CD4-positive, alpha-beta memory T cell (primary cell): ENCODE results near the gene KRT17. TPM values are rescaled to one million over a fixed set of nuclear protein-coding genes. Genes with fewer than 3 reads are reported as not detected.
"Not testable (repeated sequence)": the region's sequence is repeated elsewhere in the genome, so short reads cannot be mapped to it uniquely, and the experiment has no call there.

ENCODE experiments used
- CTCF ChIA-PET: fragments of 350-600 bp; sonication (Branson Sonifier 250); formaldehyde crosslinking; loops from one replicate; lab custom pipeline; 2021; ENCODE audit warnings: inconsistent platforms; ENCODE audit not compliant: partially characterized antibody; lab: Charles Lee
- POLR2A ChIA-PET: fragments of 350-600 bp; sonication (Branson Sonifier 250); formaldehyde crosslinking; loops from one replicate; lab custom pipeline; 2021; ENCODE audit not compliant: partially characterized antibody; lab: Charles Lee
- DNase-seq, 5 donors: peaks; one replicate each; pipeline versions ENCODE4 v3.0.0 to v3.0.0-alpha.2; 2020 to 2022; ENCODE audit warnings: mixed read lengths in 1 of 5
- H3K27ac ChIP-seq: one replicate; pipeline ENCODE4 v1.7.0; 2013; ENCODE audit warnings: low read depth, low read length
- H3K27me3 ChIP-seq: 2 replicates; pipeline ENCODE4 v1.7.0; 2013; ENCODE audit warnings: mild to moderate bottlenecking, low read length, moderate library complexity; ENCODE audit not compliant: insufficient read depth
- H3K36me3 ChIP-seq: 2 replicates; pipeline ENCODE4 v1.7.0; 2013; ENCODE audit warnings: mild to moderate bottlenecking, low read length, moderate library complexity; ENCODE audit not compliant: insufficient read depth
- H3K4me1 ChIP-seq: 2 replicates; pipeline ENCODE4 v1.7.0; 2013; ENCODE audit warnings: mild to moderate bottlenecking, low read length, moderate library complexity; ENCODE audit not compliant: insufficient read depth
- H3K4me3 ChIP-seq, 2 donors: one replicate each; pipeline ENCODE4 v1.7.0; 2013; ENCODE audit warnings: low read length in 2 of 2, mild to moderate bottlenecking in 1 of 2
- H3K9me3 ChIP-seq, 2 donors: one replicate each; pipeline ENCODE4 v1.7.0; 2013; ENCODE audit warnings: low read length in 2 of 2, control low read depth in 1 of 2; ENCODE audit not compliant: control insufficient read depth in 1 of 2
- H3K27ac Mint-ChIP-seq, 7 donors: one replicate each; pipeline ENCODE4 v1.8.0; 2020 to 2021; ENCODE audit warnings: mixed read lengths in 7 of 7, mild to moderate bottlenecking in 6 of 7, inconsistent platforms in 3 of 7, moderate library complexity in 3 of 7
- H3K27me3 Mint-ChIP-seq, 2 donors: one replicate each; pipeline ENCODE4 v1.8.0; 2020 to 2021; ENCODE audit warnings: mixed read lengths in 2 of 2
- H3K36me3 Mint-ChIP-seq, 2 donors: one replicate each; pipeline ENCODE4 v1.8.0; 2020 to 2021; ENCODE audit warnings: mixed read lengths in 2 of 2, inconsistent platforms in 1 of 2, mild to moderate bottlenecking in 1 of 2
- H3K4me1 Mint-ChIP-seq, 4 donors: one replicate each; pipeline ENCODE4 v1.8.0; 2020 to 2021; ENCODE audit warnings: mixed read lengths in 4 of 4, mild to moderate bottlenecking in 1 of 4
- H3K4me3 Mint-ChIP-seq, 8 donors: one replicate each; pipeline ENCODE4 v1.8.0; 2020 to 2021; ENCODE audit warnings: mixed read lengths in 8 of 8, mild to moderate bottlenecking in 7 of 8, moderate library complexity in 6 of 8, inconsistent platforms in 3 of 8
- H3K9me3 Mint-ChIP-seq, 8 donors: one replicate each; pipeline ENCODE4 v1.8.0; 2020 to 2021; ENCODE audit warnings: mixed read lengths in 8 of 8, mild to moderate bottlenecking in 5 of 8, inconsistent platforms in 3 of 8, moderate library complexity in 1 of 8
- intact Hi-C: fragments of 100-400 bp; cut with micrococcal nuclease; formaldehyde crosslinking; loops from one replicate; pipeline ENCODE4 v1.15.1; 2023
- polyA plus RNA-seq, 2 donors: library from polyadenylated mRNA; unstranded; fragments of 300-500 nt; fragmentation: Illumina TruSeq; gene quantifications; one replicate each; pipeline ENCODE4 v1.2.3, GENCODE V29; 2021
- total RNA-seq, 2 experiments: library from RNA; stranded (reverse); gene quantifications; one replicate each; pipeline ENCODE4 v1.2.3, GENCODE V29; 2021

Gene KRT17
- total and polyA plus RNA-seq, 4 experiments from 2014 or later = not detected

DNA sequence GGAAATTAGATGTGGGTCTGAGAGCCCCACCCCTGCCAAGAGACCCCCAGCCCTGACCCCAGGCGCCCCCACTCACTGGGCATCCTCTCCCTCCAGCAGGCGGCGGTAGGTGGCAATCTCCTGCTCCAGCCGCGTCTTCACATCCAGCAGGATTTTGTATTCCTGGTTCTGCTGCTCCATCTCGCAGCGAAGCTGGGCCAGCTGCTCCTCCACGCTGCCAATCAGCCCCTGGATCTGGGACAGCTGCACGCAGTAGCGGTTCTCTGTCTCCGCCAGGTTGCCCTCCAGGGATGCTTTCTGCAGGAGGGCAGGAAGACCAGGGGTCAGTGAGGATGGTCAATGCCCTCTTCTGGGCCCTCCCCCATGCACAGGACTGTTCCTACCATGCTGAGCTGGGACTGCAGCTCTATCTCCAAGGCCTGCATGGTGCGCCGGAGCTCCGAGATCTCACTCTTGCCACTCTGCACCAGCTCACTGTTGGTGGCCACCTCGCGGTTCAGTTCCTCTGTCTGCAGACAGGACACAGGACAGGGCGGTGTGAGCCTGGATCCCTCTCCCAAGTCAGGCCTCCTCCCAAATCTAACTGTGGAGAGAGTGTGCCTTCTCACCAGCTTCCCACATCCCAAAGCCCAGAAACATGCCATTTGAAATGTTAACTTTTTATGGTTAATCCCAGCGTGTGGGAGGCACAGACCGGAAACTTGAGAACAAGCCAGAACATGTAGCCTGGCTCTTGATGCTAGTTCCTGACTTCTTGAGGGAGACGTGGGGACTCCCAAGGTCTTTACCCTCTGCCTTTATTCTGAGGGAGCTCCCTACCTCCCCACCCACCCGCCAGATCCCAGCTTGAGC, 3.6 kb downstream of the KRT17 start:
- peaks cover 2 to 9% of the 10 kb centered on the region in 2 donors for H3K27me3 Mint-ChIP-seq
- H3K4me3 ChIP-seq = no peak overlapping the region
- POLR2A ChIA-PET = no interaction called here
- no peak overlapping the region for H3K27ac Mint-ChIP-seq
- H3K4me1 Mint-ChIP-seq = no peaks in the 10 kb centered on the region
- no peaks in the 10 kb centered on the region for H3K9me3 Mint-ChIP-seq
- H3K4me1 ChIP-seq = no peaks in the 10 kb centered on the region
- no peaks in the 10 kb centered on the region for H3K36me3 Mint-ChIP-seq
- intact Hi-C loops = no loop called here
- no peak overlapping the region for H3K4me3 Mint-ChIP-seq
- H3K27ac ChIP-seq = no peak overlapping the region
- H3K27me3 ChIP-seq = no peaks in the 10 kb centered on the region
- CTCF ChIA-PET = no interaction called here
- DNase-seq = no peak
- H3K36me3 ChIP-seq = no peaks in the 10 kb centered on the region
- no peaks in the 10 kb centered on the region for H3K9me3 ChIP-seq

DNA sequence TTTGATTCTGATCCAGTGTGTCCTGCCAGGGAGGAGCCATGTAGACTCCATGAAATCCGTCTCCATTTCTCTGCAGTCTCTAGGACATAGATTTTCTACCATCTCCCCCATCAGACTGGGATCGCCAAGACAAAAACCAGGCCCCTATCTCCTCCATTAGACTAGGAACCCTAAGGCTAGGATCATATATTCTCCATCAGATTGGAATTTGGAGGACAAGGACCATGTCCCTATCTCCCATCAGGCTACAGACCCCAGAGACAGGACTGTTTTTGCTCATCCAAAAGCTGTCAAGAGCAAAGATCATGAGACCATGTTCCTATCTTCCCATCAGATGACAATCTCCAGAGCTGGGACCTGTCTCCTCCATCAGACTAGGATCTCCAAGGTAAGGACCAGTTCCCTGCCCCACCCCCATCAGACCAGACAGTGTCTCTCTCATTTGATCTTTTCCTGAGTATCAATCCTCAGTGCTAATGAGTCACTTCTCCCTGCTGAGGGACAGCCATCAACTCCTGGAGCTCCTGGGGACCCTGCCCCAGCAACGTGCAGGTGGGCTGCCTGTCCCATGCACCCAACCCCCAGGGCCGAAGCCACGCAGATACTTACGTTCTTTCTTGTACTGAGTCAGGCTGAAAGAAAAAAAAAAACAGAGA, 4.3 kb downstream of the KRT17 start:
- H3K27me3 Mint-ChIP-seq = peaks cover 2 to 11% of the 10 kb centered on the region in 2 donors
- DNase-seq, H3K27me3 ChIP-seq, H3K27ac ChIP-seq, H3K36me3 ChIP-seq, intact Hi-C loops, H3K36me3 Mint-ChIP-seq, H3K27ac Mint-ChIP-seq, H3K4me1 ChIP-seq, H3K9me3 ChIP-seq, POLR2A ChIA-PET, H3K4me3 Mint-ChIP-seq, H3K4me1 Mint-ChIP-seq, H3K9me3 Mint-ChIP-seq, CTCF ChIA-PET, H3K4me3 ChIP-seq: not testable (repeated sequence)

- Mint-ChIP-seq H3K9me3 (no peaks in the 10 kb centered on the region), H3K36me3 (no peaks in the 10 kb centered on the region), H3K4me1 (no peaks in the 10 kb centered on the region), H3K27ac (no peak overlapping the region), H3K4me3 (no peak overlapping the region), H3K27me3 (peaks cover 3 to 11% of the 10 kb centered on the region in 2 donors)
- CTCF ChIA-PET = no interaction called here
- no peak overlapping the region for H3K27ac ChIP-seq
- H3K4me3 ChIP-seq = no peak overlapping the region
- H3K4me1 ChIP-seq = no peaks in the 10 kb centered on the region
- POLR2A ChIA-PET = no interaction called here
- H3K36me3 ChIP-seq = no peaks in the 10 kb centered on the region
- no peaks in the 10 kb centered on the region for H3K27me3 ChIP-seq
- no peak for DNase-seq
- no peaks in the 10 kb centered on the region for H3K9me3 ChIP-seq
- intact Hi-C loops = no loop called here
These were observed 5.1 kb downstream of the KRT17 start for GRCh38 chr17:41619036-41619926.

- Mint-ChIP-seq H3K27me3 (peaks cover 3 to 11% of the 10 kb centered on the region in 2 donors), H3K27ac (no peak overlapping the region), H3K4me1 (no peaks in the 10 kb centered on the region), H3K9me3 (no peaks in the 10 kb centered on the region), H3K36me3 (no peaks in the 10 kb centered on the region), H3K4me3 (no peak overlapping the region)
- no peak for DNase-seq
- no peaks in the 10 kb centered on the region for H3K4me1 ChIP-seq
- H3K27ac ChIP-seq = no peak overlapping the region
- intact Hi-C loops = no loop called here
- no peaks in the 10 kb centered on the region for H3K9me3 ChIP-seq
- ChIA-PET POLR2A (no interaction called here), CTCF (no interaction called here)
- no peaks in the 10 kb centered on the region for H3K27me3 ChIP-seq
- no peaks in the 10 kb centered on the region for H3K36me3 ChIP-seq
- no peak overlapping the region for H3K4me3 ChIP-seq
These were observed 5.9 kb downstream of the KRT17 start for GRCh38 chr17:41618341-41619035.

GRCh38 chr17:41617698-41618097, 6.7 kb downstream of the KRT17 start:
- H3K27ac ChIP-seq = no peak overlapping the region
- no peaks in the 10 kb centered on the region for H3K9me3 Mint-ChIP-seq
- H3K4me1 ChIP-seq = no peaks in the 10 kb centered on the region
- no peaks in the 10 kb centered on the region for H3K27me3 ChIP-seq
- no peaks in the 10 kb centered on the region for H3K4me1 Mint-ChIP-seq
- POLR2A ChIA-PET = no interaction called here
- peaks cover 3 to 11% of the 10 kb centered on the region in 2 donors for H3K27me3 Mint-ChIP-seq
- no peak for DNase-seq
- CTCF ChIA-PET = no interaction called here
- intact Hi-C loops = no loop called here
- H3K27ac Mint-ChIP-seq = no peak overlapping the region
- no peaks in the 10 kb centered on the region for H3K9me3 ChIP-seq
- H3K4me3 ChIP-seq = no peak overlapping the region
- H3K36me3 Mint-ChIP-seq = no peaks in the 10 kb centered on the region
- no peaks in the 10 kb centered on the region for H3K36me3 ChIP-seq
- no peak overlapping the region for H3K4me3 Mint-ChIP-seq

DNA sequence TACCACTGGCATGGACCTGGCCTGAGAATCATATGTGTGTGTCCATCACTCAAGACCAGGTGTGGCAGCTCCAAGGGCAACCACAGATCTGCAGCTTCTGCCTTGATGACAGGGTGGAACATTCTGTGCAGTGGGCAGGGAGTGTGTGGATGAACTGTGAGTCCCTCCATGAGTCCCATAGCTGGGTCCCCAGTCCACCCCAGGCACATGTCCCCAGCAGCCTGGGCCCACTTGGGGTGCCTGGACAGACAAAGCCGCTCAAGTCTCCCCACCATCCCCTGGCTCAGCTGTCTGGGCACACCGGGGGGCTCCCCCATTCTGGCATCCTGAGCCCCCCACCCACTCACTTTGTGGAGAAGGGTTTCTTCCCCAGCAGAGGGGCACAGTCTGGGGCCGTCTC, 7.2 kb downstream of the KRT17 start:
- DNase-seq = no peak
- Mint-ChIP-seq H3K27me3 (peaks cover 3 to 12% of the 10 kb centered on the region in 2 donors), H3K9me3 (no peaks in the 10 kb centered on the region), H3K27ac (no peak overlapping the region), H3K4me1 (no peaks in the 10 kb centered on the region), H3K4me3 (no peak overlapping the region), H3K36me3 (no peaks in the 10 kb centered on the region)
- Histone ChIP-seq H3K36me3 (no peaks in the 10 kb centered on the region), H3K27ac (no peak overlapping the region), H3K4me1 (no peaks in the 10 kb centered on the region), H3K9me3 (no peaks in the 10 kb centered on the region), H3K27me3 (no peaks in the 10 kb centered on the region), H3K4me3 (no peak overlapping the region)
- intact Hi-C loops = no loop called here
- ChIA-PET CTCF (no interaction called here), POLR2A (no interaction called here)

DNA sequence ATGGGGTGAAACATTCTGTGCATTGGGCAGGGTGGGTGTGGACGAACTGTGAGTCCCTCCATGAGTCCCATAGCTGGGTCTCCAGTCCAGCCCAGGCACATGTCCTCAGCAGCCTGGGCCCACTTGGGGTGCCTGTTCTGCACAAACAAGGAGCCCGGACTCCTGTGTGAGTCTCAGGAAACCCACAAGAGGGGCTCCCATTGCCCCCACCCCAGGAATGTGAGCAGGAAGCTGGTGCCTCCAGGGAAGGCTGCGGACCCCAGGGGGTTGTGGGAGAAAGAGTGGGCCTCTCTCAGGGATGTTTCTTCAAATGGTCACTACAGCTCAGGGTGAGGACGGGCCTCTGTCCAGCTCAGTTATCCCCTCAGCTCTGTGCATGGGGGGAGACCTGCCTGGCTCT, 7.9 kb downstream of the KRT17 start:
- POLR2A ChIA-PET, DNase-seq, H3K27ac Mint-ChIP-seq: not testable (repeated sequence)

More for the DNA sequence above, 7.9 kb downstream of the KRT17 start:
- intact Hi-C loops, H3K4me3 ChIP-seq, H3K4me3 Mint-ChIP-seq, H3K9me3 ChIP-seq, H3K36me3 Mint-ChIP-seq, H3K27ac ChIP-seq, H3K4me1 Mint-ChIP-seq, H3K9me3 Mint-ChIP-seq, H3K4me1 ChIP-seq, H3K36me3 ChIP-seq, H3K27me3 ChIP-seq, CTCF ChIA-PET: not testable (repeated sequence)
- H3K27me3 Mint-ChIP-seq = peaks cover 3 to 13% of the 10 kb centered on the region in 2 donors
